Measurements from ENCODE around the gene SPATA31E1.
"Not testable (repeated sequence)": the region's sequence is repeated elsewhere in the genome, so short reads cannot be mapped to it uniquely, and the experiment has no call there.

The SPATA31E1 gene

DNA sequence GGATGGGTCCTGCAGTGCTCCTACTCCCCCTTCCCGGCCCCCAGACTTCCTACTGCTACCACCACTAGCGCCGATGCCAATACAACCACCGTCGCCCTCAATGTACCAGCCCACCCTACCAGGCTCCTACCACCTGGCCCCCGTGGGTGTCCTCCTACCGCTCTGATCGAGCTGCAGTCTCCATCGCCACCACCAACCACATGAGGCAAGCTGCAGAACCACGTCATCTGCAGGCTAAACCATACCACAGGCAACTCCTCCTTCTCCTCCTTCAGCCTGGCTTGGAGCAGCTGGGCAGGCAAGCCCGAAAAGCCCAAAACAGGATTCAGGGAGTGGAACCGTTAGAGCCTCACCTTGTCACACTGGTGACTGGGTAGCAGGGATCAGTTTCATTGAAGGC, 54.7 kb downstream of the SPATA31E1 start:
- not testable (repeated sequence) for DNase-seq

DNA sequence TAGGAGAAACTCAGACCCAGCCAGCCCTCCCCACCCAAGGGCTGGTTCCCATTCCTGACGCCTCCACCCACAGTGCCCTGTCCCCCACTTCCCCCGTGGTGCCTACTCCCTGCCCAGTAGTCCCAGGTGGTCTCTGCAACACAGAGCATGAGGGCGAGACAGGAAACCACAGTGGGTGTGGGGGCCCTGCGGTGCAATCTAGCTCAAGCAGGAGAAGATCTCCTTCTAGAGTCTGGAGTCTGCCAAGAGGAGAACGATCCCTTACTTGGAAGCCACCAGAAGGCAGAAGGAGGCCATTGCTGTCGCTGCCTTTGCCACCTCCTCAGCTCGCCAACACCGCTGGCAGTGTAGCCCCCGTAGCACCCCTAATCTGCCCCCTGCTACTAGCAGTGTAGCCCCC, 55.2 kb downstream of the SPATA31E1 start:
- not testable (repeated sequence) for DNase-seq

GRCh38 chr9:87938336-87938735, 55.7 kb downstream of the SPATA31E1 start:
- DNase-seq: not testable (repeated sequence)
